Measurements from ENCODE around the gene OPCML.

OPCML gene

DNA sequence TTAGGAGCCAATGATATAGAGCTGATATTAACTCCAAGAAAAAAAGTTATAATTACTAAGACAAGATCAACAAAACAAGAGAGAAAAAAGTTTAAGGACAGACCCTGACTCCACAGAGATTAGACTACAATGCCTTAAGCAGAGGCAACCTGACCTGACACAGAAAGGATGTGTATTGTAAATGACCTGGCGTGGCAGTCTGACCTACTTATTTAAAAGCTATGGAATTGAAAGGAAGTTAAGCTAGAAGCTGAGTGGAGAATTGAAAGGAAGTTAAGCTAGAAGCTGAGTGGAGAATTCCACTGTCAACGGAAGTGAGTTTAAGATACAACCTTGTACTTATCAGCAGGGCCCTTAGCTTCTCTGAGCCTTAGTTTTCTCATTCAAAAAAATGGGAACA lies 885.4 kb downstream of the OPCML start:
- no peak for DNase-seq

GRCh38 chr11:132644520-132645239 lies 887.6 kb downstream of the OPCML start:
- DNase-seq = no peak

DNA sequence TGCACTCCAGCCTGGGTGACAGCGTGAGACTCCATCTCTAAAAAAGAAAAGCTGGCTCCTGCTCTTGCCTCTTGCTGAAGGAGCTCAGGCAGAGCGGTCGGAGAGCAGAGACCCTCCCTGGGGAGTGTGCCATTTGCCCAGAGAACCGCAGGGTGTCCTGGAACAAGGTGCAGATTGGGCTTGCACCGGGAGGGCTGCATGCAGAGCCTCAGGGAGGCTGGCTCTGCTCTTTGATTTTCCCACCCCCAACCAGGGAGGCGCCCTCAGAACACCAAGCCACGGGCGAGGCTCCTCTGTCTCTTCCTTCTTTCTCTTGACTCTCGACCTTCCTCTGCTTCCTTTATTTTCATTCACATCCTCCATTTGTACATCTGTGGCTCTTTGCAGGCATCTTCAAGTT lies 889.1 kb downstream of the OPCML start:
- no peak for DNase-seq

DNA sequence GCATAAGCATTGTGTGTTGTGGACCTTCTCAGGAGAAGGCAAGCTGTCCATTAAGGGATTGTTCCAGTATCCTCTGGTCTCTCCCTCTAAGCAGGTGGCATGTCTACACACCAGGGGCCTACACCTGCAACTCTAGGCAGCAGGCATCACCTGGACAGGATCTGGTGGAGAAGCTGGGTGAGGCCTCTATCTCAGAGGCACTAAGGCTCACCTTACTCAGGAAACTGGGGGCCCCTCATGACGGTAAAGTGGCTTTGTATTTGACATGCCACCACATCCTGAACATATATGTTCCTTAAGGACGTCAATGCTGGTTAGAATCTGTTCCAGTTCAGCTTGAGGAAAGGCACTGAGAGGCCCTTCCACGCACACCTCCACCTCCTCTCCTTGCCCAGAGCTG lies 891.3 kb downstream of the OPCML start:
- no peak for DNase-seq

GRCh38 chr11:132639986-132640385 lies 892.3 kb downstream of the OPCML start:
- DNase-seq = peak; percentile 44

- no peak for DNase-seq
Measured at GRCh38 chr11:132639403-132639802, 892.9 kb downstream of the OPCML start.

GRCh38 chr11:132638423-132638822 lies 893.9 kb downstream of the OPCML start:
- no peak for DNase-seq

- DNase-seq = no peak
Measured at GRCh38 chr11:132636523-132636922, 895.8 kb downstream of the OPCML start.

DNA sequence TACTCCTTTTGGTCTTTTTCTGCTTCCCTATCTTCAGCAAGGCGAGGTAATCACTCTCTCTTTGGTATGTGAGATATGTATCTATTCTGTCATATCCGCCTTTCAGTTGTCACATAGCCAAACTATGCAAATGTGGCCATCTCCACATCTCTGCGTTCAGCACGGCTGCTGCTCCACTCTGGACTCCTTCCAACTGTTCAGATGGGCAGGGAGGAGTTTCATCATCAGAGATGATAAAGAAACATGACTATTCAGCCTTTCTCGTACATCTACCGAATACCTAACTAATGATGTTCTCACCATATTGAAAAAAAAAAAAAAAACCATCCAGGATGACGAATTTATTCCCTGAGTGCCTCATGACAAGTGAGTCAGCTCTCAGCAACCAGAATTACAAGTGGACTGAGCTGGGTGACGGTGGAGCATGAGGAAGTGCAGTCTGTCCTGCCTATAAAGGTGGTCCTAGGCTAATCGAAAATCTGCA lies 899.6 kb downstream of the OPCML start:
- peak; percentile 100 for DNase-seq

GRCh38 chr11:132631989-132632388 lies 900.3 kb downstream of the OPCML start:
- peak; percentile 44 for DNase-seq

- no peak for DNase-seq
Measured at GRCh38 chr11:132627981-132628380, 904.3 kb downstream of the OPCML start.

DNA sequence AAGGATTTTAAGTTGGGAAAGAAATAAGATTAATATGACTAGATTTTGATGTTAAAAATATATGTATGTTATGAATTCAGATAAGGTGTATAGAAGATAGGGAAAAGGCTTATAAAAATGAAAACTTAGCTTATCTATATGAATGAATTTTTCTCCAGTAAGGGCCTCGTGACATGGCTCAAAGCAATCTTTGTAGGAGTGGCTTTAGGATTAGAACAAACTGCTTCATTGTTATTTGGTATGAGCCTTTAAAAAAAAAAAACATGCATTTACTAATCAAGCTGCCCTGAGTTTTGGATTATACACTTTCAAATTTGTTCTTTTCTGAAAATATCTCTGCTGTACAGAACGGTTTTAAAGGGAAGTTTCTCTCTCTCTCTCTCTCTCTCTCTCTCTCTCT lies 905.9 kb downstream of the OPCML start:
- no peak for DNase-seq

- DNase-seq = no peak
Measured at GRCh38 chr11:132623511-132623910, 908.8 kb downstream of the OPCML start.

- peak; percentile 61 for DNase-seq
Measured at GRCh38 chr11:132621976-132622580, 910.2 kb downstream of the OPCML start.

- DNase-seq = no peak
Measured at GRCh38 chr11:132620423-132620822, 911.9 kb downstream of the OPCML start.

GRCh38 chr11:132610791-132611190 lies 921.5 kb downstream of the OPCML start:
- DNase-seq = no peak

- no peak for DNase-seq
Measured at GRCh38 chr11:132610216-132610615, 922.1 kb downstream of the OPCML start.

GRCh38 chr11:132607575-132607974 lies 924.7 kb downstream of the OPCML start:
- DNase-seq = no peak

GRCh38 chr11:132605825-132606570 lies 926.3 kb downstream of the OPCML start:
- DNase-seq = peak; percentile 30

- DNase-seq = peak; percentile 89
Measured at GRCh38 chr11:132604431-132604830, 927.9 kb downstream of the OPCML start.

GRCh38 chr11:132601875-132602274 lies 930.4 kb downstream of the OPCML start:
- peak; percentile 75 for DNase-seq

DNA sequence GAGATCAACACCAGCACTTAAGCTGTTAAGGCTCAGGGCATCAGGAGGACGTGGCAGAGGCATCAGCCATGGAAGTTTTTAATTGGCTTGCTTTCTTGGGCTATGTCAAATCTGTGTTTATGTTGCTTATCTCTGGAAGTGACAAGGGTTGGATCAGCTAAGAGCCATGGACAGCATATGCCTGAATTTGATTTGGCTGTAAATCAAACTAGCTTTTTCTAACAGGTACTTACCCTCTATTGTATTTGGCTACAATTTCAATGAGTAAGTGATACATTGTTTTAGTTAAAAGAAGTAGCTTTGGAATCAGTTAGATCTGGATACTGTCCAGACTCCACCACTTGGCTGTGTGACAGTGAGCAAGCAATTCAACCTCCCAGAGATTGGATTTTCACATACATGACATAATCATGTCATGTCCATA lies 936.6 kb downstream of the OPCML start:
- DNase-seq = peak; percentile 47

GRCh38 chr11:132595246-132595645 lies 937.1 kb downstream of the OPCML start:
- DNase-seq = no peak

- no peak for DNase-seq
Measured at GRCh38 chr11:132590986-132591385, 941.3 kb downstream of the OPCML start.

Data from fibroblast of skin of back (primary cell).